ENCODE data around the gene TADA2A.

- no peak for TF ChIP-seq REST (IDR thresholded peaks at IDR 0.05; ENCODE audit: insufficient read depth in 1 of 2, low read depth in 2 of 2, low read length in 1 of 2)
- TF ChIP-seq CTCF (IDR thresholded peaks at IDR 0.05) = no peak
These were observed 11.2 kb downstream of the TADA2A start for GRCh38 chr17:37417852-37418251.
